ENCODE measurements around the gene PLXNB3.

GRCh38 chrX:153738056-153738605 lies 25.9 kb upstream of the PLXNB3 start:
- TF ChIP-seq EZH2 (IDR thresholded peaks at IDR 0.05; ENCODE audit: low read depth) (no peak), CTCF (conservative IDR thresholded peaks at IDR 0.05) (no peak)
